SK-N-SH treated with all-trans-retinoic acid at 6 μM for 48 hours (cell line): ENCODE data around the gene DSTYK.
A peak's percentile ranks its signal among the peaks of the same experiment; 100 is the strongest.
"Not testable (repeated sequence)": the region's sequence is repeated elsewhere in the genome, so short reads cannot be mapped to it uniquely, and the experiment has no call there.

Experiments
- ATAC-seq: fragments of 200-7000 bp; cut with Tn5 transposase; 3 replicates; pipeline ENCODE4 v1.9.1; 2020; ENCODE audit warnings: mild to moderate bottlenecking, moderate library complexity
- ARNTL ChIP-seq: fragments of 450-650 bp; formaldehyde crosslinking; IDR thresholded peaks from 2 replicates; pipeline ENCODE4 v1.5.0; 2020; ENCODE audit warnings: low read depth, mild to moderate bottlenecking, moderate library complexity, borderline replicate concordance
- BACH2 ChIP-seq: fragments of 250-450 bp; sonication (Bioruptor Pico); IDR thresholded peaks from 2 replicates; pipeline ENCODE4 v1.9.0; 2021; ENCODE audit warnings: mild to moderate bottlenecking, borderline replicate concordance
- CREB5 ChIP-seq: fragments of 250-450 bp; sonication (Bioruptor Pico); IDR thresholded peaks from 2 replicates; pipeline ENCODE4 v1.5.1; 2020; ENCODE audit warnings: low read depth, mild to moderate bottlenecking, moderate library complexity
- CSDC2 ChIP-seq: fragments of 250-450 bp; sonication (Bioruptor Pico); IDR thresholded peaks from 2 replicates; pipeline ENCODE4 v1.5.0; 2020; ENCODE audit warnings: mild to moderate bottlenecking, moderate library complexity
- CSRNP3 ChIP-seq: fragments of 250-450 bp; sonication (Bioruptor Pico); IDR thresholded peaks from 2 replicates; pipeline ENCODE4 v1.5.1; 2021; ENCODE audit warnings: mild to moderate bottlenecking, moderate library complexity
- ESRRG ChIP-seq: fragments of 250-450 bp; sonication (Bioruptor Pico); IDR thresholded peaks from 2 replicates; pipeline ENCODE4 v1.6.1; 2021; ENCODE audit warnings: mild to moderate bottlenecking
- GLIS3 ChIP-seq: fragments of 250-450 bp; sonication (Bioruptor Pico); IDR thresholded peaks from 2 replicates; pipeline ENCODE4 v1.5.0; 2020; ENCODE audit warnings: mild to moderate bottlenecking, moderate library complexity
- ISL1 ChIP-seq: fragments of 250-450 bp; sonication (Bioruptor Pico); IDR thresholded peaks from 2 replicates; pipeline ENCODE4 v2.1.2; 2022; ENCODE audit warnings: mild to moderate bottlenecking, moderate library complexity
- OSR1 ChIP-seq: fragments of 250-450 bp; sonication (Bioruptor Pico); IDR thresholded peaks from 2 replicates; pipeline ENCODE4 v1.8.0; 2022; ENCODE audit warnings: moderate library complexity, mild to moderate bottlenecking, inconsistent platforms
- PATZ1 ChIP-seq: fragments of 250-450 bp; sonication (Bioruptor Pico); IDR thresholded peaks from 2 replicates; pipeline ENCODE4 v1.8.0; 2020; ENCODE audit warnings: mild to moderate bottlenecking, moderate library complexity, borderline replicate concordance
- PPARA ChIP-seq: fragments of 250-450 bp; sonication (Bioruptor Pico); IDR thresholded peaks from 2 replicates; pipeline ENCODE4 v1.5.0; 2020; ENCODE audit warnings: mild to moderate bottlenecking, borderline replicate concordance
- RARB ChIP-seq: fragments of 250-450 bp; sonication (Bioruptor Pico); IDR thresholded peaks from 2 replicates; pipeline ENCODE4 v1.8.0; 2021; ENCODE audit warnings: mild to moderate bottlenecking, moderate library complexity
- SNAI2 ChIP-seq: fragments of 250-450 bp; sonication (Bioruptor Pico); IDR thresholded peaks from 2 replicates; pipeline ENCODE4 v1.5.0; 2020; ENCODE audit warnings: mild to moderate bottlenecking, moderate library complexity
- TCF4 ChIP-seq: fragments of 250-450 bp; sonication (Bioruptor Pico); IDR thresholded peaks from 2 replicates; pipeline ENCODE4 v1.8.0; 2021; ENCODE audit warnings: mild to moderate bottlenecking, moderate library complexity, borderline replicate concordance
- TOX ChIP-seq: fragments of 250-450 bp; sonication (Bioruptor Pico); IDR thresholded peaks from 2 replicates; pipeline ENCODE4 v1.8.0; 2021; ENCODE audit warnings: mild to moderate bottlenecking, moderate library complexity, borderline replicate concordance
- ZC3H10 ChIP-seq: fragments of 250-450 bp; sonication (Bioruptor Pico); IDR thresholded peaks from 2 replicates; pipeline ENCODE4 v1.5.1; 2021; ENCODE audit warnings: mild to moderate bottlenecking, moderate library complexity
- ZFP3 ChIP-seq: fragments of 250-450 bp; sonication (Bioruptor Pico); IDR thresholded peaks from 2 replicates; pipeline ENCODE4 v1.5.0; 2020; ENCODE audit warnings: mild to moderate bottlenecking, moderate library complexity
- ZFP30 ChIP-seq: fragments of 450-650 bp; formaldehyde crosslinking; IDR thresholded peaks from 2 replicates; pipeline ENCODE4 v1.5.0; 2022; ENCODE audit warnings: mild to moderate bottlenecking, moderate library complexity
- ZNF565 ChIP-seq: fragments of 450-650 bp; formaldehyde crosslinking; conservative IDR thresholded peaks from 2 replicates; pipeline ENCODE4 v1.5.0; 2020; ENCODE audit warnings: low read depth, mild to moderate bottlenecking, moderate library complexity
- ZNF70 ChIP-seq: fragments of 450-650 bp; formaldehyde crosslinking; IDR thresholded peaks from 2 replicates; pipeline ENCODE4 v1.5.0; 2020; ENCODE audit warnings: mild to moderate bottlenecking, moderate library complexity
- ZNF8 ChIP-seq: fragments of 450-650 bp; formaldehyde crosslinking; IDR thresholded peaks from 2 replicates; pipeline ENCODE4 v1.5.0; 2020; ENCODE audit warnings: mild to moderate bottlenecking, moderate library complexity
- TF ChIP-seq, protein P1 (sequence below): fragments of 250-450 bp; sonication (Bioruptor Pico); IDR thresholded peaks from 2 replicates; pipeline ENCODE4 v1.8.0; 2021; ENCODE audit warnings: low read depth, mild to moderate bottlenecking, moderate library complexity, borderline replicate concordance
- TF ChIP-seq, protein P2 (sequence below): fragments of 250-450 bp; sonication (Bioruptor Pico); IDR thresholded peaks from 2 replicates; pipeline ENCODE4 v1.5.0; 2020; ENCODE audit warnings: mild to moderate bottlenecking, moderate library complexity

DSTYK gene

DNA sequence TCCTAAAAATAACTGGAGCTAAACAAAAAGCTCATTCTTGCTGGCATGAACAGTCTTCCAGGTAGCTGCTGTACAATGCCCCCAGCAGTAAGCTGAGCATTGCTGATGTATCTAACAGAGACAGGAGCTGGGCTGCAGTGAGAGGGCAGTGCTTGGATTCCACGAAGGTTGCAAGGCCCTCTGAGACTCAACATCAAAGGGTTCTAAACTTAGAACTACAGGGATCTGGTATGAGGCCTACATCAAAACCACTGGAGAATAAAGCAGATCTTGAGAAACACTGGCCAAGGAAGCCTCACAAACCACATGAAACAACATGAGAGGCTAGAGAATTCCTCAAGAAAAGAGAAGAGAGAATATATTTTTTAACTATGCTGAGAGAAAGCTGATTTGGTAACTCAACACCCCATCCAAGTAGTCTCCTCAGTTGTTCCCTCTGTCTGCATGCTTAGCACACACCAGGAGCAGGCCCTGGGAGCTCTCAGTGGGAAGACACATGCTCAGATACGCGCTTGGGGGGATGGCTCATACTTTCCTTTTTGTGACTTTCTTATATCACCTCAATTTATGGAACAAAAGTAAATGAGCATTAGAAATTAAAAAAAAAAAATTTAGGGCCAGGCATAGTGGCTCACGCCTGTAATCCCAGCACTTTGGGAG, 27.7 kb downstream of the DSTYK start:
- peak; percentile 30 for ATAC-seq
- TF ChIP-seq GLIS3, result no peak
- TF ChIP-seq ZNF8 (CRISPR knock-in tag), result no peak
- no peak for TF ChIP-seq BACH2 (CRISPR knock-in tag)
- no peak for TF ChIP-seq CREB5
- no peak for TF ChIP-seq ESRRG (CRISPR knock-in tag)
- no peak for TF ChIP-seq CSRNP3
- TF ChIP-seq SNAI2 (CRISPR knock-in tag), result no peak
- TF ChIP-seq CSDC2 (CRISPR knock-in tag), result no peak
- TF ChIP-seq, protein P1, sequence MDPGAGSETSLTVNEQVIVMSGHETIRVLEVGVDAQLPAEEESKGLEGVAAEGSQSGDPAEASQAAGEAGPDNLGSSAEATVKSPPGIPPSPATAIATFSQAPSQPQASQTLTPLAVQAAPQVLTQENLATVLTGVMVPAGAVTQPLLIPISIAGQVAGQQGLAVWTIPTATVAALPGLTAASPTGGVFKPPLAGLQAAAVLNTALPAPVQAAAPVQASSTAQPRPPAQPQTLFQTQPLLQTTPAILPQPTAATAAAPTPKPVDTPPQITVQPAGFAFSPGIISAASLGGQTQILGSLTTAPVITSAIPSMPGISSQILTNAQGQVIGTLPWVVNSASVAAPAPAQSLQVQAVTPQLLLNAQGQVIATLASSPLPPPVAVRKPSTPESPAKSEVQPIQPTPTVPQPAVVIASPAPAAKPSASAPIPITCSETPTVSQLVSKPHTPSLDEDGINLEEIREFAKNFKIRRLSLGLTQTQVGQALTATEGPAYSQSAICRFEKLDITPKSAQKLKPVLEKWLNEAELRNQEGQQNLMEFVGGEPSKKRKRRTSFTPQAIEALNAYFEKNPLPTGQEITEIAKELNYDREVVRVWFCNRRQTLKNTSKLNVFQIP, result no peak
- no peak for TF ChIP-seq ZFP30 (CRISPR knock-in tag)
- no peak for TF ChIP-seq OSR1
- no peak for TF ChIP-seq PATZ1 (CRISPR knock-in tag)
- TF ChIP-seq, all 23 proteins: peak for 0

- no peak for ATAC-seq
Observed at GRCh38 chr1:205182930-205183329, 28.6 kb downstream of the DSTYK start.

DNA sequence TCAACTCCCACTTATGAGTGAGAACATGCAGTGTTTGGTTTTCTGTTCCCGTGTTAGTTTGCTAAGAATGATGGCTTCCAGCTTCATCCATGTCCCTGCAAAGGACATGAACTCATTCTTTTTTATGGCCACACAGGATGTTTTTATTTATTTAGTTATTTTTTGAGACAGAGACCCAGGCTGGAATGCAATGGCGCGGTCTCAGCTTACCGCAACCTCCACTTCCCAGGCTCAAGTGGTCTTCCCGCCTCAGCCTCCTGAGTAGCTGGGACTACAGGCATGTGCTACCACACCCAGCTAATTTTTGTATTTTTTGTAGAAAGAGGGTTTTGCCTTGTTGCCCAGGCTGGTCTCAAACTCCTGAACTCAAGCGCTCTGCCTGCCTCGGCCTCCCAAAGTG, 31.2 kb downstream of the DSTYK start:
- ATAC-seq, result not testable (repeated sequence)

More at GRCh38 chr1:205182930-205183329, 28.6 kb downstream of the DSTYK start:
- TF ChIP-seq CSDC2 (CRISPR knock-in tag) (no peak), GLIS3 (no peak), TOX (no peak), BACH2 (CRISPR knock-in tag) (no peak), ZNF70 (no peak)
- TF ChIP-seq, protein P1, result no peak

GRCh38 chr1:205179842-205180241, 31.7 kb downstream of the DSTYK start:
- ATAC-seq, result no peak
- no peak for TF ChIP-seq ISL1 (CRISPR knock-in tag)
- no peak for TF ChIP-seq ESRRG (CRISPR knock-in tag)
- TF ChIP-seq, protein P1, result no peak
- TF ChIP-seq PPARA (CRISPR knock-in tag), result no peak
- TF ChIP-seq, protein P2, sequence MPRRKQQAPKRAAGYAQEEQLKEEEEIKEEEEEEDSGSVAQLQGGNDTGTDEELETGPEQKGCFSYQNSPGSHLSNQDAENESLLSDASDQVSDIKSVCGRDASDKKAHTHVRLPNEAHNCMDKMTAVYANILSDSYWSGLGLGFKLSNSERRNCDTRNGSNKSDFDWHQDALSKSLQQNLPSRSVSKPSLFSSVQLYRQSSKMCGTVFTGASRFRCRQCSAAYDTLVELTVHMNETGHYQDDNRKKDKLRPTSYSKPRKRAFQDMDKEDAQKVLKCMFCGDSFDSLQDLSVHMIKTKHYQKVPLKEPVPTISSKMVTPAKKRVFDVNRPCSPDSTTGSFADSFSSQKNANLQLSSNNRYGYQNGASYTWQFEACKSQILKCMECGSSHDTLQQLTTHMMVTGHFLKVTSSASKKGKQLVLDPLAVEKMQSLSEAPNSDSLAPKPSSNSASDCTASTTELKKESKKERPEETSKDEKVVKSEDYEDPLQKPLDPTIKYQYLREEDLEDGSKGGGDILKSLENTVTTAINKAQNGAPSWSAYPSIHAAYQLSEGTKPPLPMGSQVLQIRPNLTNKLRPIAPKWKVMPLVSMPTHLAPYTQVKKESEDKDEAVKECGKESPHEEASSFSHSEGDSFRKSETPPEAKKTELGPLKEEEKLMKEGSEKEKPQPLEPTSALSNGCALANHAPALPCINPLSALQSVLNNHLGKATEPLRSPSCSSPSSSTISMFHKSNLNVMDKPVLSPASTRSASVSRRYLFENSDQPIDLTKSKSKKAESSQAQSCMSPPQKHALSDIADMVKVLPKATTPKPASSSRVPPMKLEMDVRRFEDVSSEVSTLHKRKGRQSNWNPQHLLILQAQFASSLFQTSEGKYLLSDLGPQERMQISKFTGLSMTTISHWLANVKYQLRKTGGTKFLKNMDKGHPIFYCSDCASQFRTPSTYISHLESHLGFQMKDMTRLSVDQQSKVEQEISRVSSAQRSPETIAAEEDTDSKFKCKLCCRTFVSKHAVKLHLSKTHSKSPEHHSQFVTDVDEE (CRISPR knock-in tag), result no peak
- no peak for TF ChIP-seq OSR1
- TF ChIP-seq TOX, result no peak
- TF ChIP-seq ZFP3 (CRISPR knock-in tag), result no peak
- TF ChIP-seq CSDC2 (CRISPR knock-in tag), result no peak
- TF ChIP-seq TCF4, result no peak
- TF ChIP-seq ZNF565, result no peak
- no peak for TF ChIP-seq RARB (CRISPR knock-in tag)
- TF ChIP-seq BACH2 (CRISPR knock-in tag), result no peak
- TF ChIP-seq ARNTL (CRISPR knock-in tag), result no peak
- no peak for TF ChIP-seq SNAI2 (CRISPR knock-in tag)
- no peak for TF ChIP-seq GLIS3
- TF ChIP-seq ZNF8 (CRISPR knock-in tag), result no peak
- TF ChIP-seq ZC3H10 (CRISPR knock-in tag), result no peak
